Urinary bladder (tissue), 4 donors: ENCODE results near the gene KLHL28. TPM values are rescaled to one million over a fixed set of nuclear protein-coding genes. Genes with fewer than 3 reads are reported as not detected.

Experiments
- DNase-seq: peaks from one replicate; pipeline ENCODE4 v3.0.0-alpha.2; 2015; ENCODE audit errors: extremely low spot score
- H3K27ac ChIP-seq: one replicate; pipeline ENCODE4 v1.5.1; 2013; ENCODE audit warnings: low read depth, mild to moderate bottlenecking, moderate library complexity
- H3K36me3 ChIP-seq: one replicate; pipeline ENCODE4 v1.6.1; 2013; ENCODE audit warnings: mild to moderate bottlenecking, moderate library complexity; ENCODE audit not compliant: insufficient read depth
- H3K4me1 ChIP-seq: one replicate; pipeline ENCODE4 v1.6.1; 2013; ENCODE audit warnings: mild to moderate bottlenecking, moderate library complexity; ENCODE audit not compliant: insufficient read depth
- H3K4me3 ChIP-seq: one replicate; pipeline ENCODE4 v1.5.1; 2013; ENCODE audit warnings: low read depth, low read length
- WGBS: extraction: QIAGEN DNeasy Blood & Tissue Kit; methylation state at CpG from one replicate; pipeline ENCODE4 v1.1.7; 2013; 5-methylcytosine and 5-hydroxymethylcytosine counted together
- polyA plus RNA-seq: library from polyadenylated mRNA; stranded (reverse); fragments of 200-250 nt; gene quantifications from one replicate; pipeline ENCODE4 v1.2.3, GENCODE V29; 2013
- total RNA-seq: library from RNA; depleted of rRNA; stranded (reverse); fragments of >200 nt; gene quantifications from one replicate; pipeline ENCODE4 v1.2.3, GENCODE V29; 2014
- donor health status: healthy with polysubstance abuse.
- donor health status: healthy.

The KLHL28 gene
- total and polyA plus RNA-seq, 2 donors, result 5.6 to 36.7 TPM

DNA sequence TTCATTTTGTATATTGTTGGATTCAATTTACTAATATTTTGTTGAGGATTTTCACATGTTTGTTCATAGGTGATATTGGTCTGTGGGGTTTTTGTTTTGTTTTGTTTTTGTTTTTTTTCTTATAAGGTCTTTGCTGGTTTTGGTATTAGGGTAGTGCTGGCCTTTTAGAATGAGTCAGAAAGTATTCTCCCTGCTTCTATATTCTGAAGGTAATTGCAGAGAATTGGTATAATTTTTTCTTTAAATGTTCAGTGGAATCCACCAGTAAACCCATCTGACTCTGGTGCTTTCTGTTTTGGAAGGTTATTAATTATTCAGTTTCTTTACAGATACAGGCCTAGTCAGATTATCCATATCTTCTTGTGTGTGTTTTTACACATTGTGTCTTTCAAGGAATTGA lies 9.2 kb upstream of the KLHL28 start:
- Histone ChIP-seq H3K4me3 (no peak overlapping the region), H3K4me1 (peaks cover 3% of the 10 kb centered on the region), H3K27ac (no peak overlapping the region), H3K36me3 (no peaks in the 10 kb centered on the region)
- no peak for DNase-seq

DNA sequence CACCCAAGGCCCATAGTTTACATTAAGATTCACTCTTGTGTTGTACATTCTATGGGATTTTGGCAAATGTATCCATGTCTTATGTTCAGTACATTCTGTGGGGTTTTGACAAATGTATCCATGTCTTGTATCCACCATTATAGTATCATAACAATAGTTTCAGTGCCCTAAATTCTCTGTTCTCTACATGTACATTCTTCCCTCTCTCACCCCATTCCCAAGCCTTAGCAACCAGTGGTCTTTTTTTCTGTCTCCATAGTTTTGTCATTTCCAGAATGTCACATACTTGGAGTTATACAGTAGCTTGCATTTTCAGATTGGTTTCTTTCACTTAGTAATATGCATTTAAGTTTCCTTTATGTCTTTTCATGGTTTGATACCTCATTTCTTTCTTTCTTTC lies 7.0 kb upstream of the KLHL28 start:
- Histone ChIP-seq H3K4me1 (peaks cover 3% of the 10 kb centered on the region), H3K36me3 (no peaks in the 10 kb centered on the region), H3K27ac (no peak overlapping the region), H3K4me3 (no peak overlapping the region)
- no peak for DNase-seq

DNA sequence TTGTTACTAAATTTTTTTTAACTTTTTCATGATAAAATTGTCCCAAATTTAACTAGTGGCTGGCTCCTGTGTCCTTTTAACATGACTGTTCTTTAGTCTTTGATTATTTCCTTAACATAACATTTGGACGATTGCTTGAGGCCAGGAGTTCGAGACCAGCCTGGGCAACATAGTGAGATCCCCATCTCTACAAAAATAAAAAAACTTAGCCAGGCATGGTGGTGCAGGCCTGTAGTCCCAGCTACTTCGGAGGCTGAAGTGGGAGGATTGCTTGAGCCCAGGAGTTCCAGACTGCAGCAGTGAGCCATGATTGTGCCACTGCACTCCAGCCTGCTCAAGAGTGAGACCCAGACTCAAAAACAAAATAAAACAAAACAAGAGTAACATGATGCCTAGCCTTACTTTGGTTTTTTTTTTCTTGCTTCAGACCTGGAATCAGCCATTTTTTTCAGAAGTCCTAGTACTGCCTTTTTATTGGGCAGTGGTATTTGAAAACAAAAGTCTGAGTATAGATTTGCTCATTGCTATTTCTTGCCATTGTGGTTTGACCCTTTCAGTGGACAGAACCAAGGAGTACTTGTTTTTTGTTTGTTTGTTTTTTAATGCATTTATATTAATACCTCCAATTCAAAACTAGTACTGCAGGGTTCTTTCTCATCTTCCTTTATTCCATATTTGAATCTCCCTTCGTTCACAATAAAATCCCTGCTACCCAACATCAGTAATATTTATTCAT lies 5.0 kb upstream of the KLHL28 start:
- peaks cover 3% of the 10 kb centered on the region for H3K4me1 ChIP-seq
- no peak overlapping the region for H3K27ac ChIP-seq
- H3K4me3 ChIP-seq, result no peak overlapping the region
- WGBS, result 74% methylated on average over 4 of the region's 4 CpGs
- DNase-seq, result no peak
- no peaks in the 10 kb centered on the region for H3K36me3 ChIP-seq

DNA sequence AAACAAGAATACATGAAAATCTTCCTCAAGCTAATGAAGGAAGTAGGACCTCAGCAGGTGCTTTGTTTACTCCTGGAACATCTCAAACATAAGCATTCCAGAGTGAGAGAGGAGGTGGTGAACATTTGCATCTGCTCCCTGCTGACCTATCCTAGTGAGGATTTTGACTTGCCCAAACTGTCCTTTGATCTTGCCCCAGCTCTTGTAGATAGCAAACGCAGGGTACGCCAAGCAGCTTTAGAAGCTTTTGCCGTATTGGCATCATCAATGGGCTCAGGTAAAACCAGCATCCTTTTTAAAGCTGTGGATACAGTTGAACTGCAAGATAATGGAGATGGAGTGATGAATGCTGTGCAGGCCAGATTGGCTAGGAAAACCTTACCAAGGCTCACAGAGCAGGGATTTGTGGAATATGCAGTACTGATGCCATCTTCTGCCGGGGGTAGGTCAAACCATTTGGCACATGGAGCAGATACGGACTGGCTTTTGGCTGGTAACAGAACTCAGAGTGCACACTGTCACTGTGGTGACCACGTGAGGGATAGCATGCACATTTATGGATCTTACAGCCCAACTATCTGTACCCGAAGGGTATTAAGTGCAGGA lies 2.1 kb upstream of the KLHL28 start:
- Histone ChIP-seq H3K4me3 (peak overlapping the region; percentile 61), H3K4me1 (peaks cover 3% of the 10 kb centered on the region), H3K27ac (no peak overlapping the region), H3K36me3 (no peaks in the 10 kb centered on the region)
- DNase-seq, result no peak
- WGBS, result 10% methylated on average over 7 of the region's 7 CpGs

DNA sequence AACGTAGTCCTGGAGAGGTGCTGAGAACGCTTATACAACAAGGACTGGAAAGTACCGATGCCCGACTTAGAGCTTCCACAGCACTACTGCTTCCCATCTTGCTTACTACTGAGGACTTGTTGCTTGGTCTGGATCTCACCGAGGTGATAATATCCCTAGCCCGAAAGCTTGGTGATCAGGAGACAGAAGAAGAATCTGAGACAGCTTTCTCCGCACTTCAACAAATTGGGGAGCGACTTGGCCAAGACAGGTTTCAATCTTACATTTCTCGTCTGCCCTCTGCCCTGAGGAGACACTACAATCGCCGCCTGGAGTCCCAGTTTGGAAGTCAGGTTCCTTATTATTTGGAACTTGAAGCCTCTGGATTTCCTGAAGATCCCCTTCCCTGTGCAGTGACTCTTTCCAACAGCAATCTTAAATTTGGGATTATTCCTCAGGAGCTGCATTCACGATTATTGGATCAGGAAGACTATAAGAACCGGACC lies 1.3 kb upstream of the KLHL28 start:
- 6% methylated on average over 13 of the region's 13 CpGs for WGBS
- H3K36me3 ChIP-seq, result no peaks in the 10 kb centered on the region
- no peak overlapping the region for H3K27ac ChIP-seq
- no peaks in the 10 kb centered on the region for H3K4me1 ChIP-seq
- no peak for DNase-seq
- H3K4me3 ChIP-seq, result peak overlapping the region; percentile 61

GRCh38 chr14:44962334-44963043 lies 742 bp upstream of the KLHL28 start:
- H3K4me1 ChIP-seq, result no peaks in the 10 kb centered on the region

DNA sequence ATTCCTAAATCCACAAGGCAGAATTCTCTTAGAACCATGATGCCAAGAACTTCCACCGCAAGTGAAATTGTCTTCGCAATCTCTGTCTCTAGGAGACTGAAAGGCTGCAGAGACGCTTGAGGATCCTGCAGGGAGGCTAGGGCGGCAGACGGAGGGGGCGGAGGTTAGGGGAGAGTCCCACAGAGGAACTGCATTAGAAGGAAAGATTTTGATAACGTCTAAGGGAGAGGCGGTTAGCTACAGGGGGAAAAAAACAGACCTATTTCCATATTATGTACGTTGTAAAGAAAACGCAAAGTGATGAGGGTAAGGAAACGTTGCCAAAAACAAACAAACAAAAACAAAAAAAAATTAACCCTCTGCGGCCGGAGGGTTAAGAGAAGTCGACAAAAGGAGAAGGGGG lies 595 bp downstream of the KLHL28 start:
- no peaks in the 10 kb centered on the region for H3K36me3 ChIP-seq
- under 1% methylated on average over 14 of the region's 14 CpGs for WGBS
- peak overlapping the region; percentile 76 for H3K4me3 ChIP-seq
- no peaks in the 10 kb centered on the region for H3K4me1 ChIP-seq
- peak; percentile 48 for DNase-seq
- peak overlapping the region; percentile 90 for H3K27ac ChIP-seq

More at GRCh38 chr14:44962334-44963043, 742 bp upstream of the KLHL28 start:
- Histone ChIP-seq H3K36me3 (no peaks in the 10 kb centered on the region), H3K4me3 (peak overlapping the region; percentile 61), H3K27ac (peak overlapping the region; percentile 61)
- DNase-seq, result no peak
- WGBS, result under 1% methylated on average over 39 of the region's 39 CpGs

GRCh38 chr14:44960646-44961045 lies 1.1 kb downstream of the KLHL28 start:
- WGBS, result under 1% methylated on average over 3 of the region's 3 CpGs
- Histone ChIP-seq H3K27ac (peak overlapping the region; percentile 90), H3K4me1 (no peaks in the 10 kb centered on the region)

DNA sequence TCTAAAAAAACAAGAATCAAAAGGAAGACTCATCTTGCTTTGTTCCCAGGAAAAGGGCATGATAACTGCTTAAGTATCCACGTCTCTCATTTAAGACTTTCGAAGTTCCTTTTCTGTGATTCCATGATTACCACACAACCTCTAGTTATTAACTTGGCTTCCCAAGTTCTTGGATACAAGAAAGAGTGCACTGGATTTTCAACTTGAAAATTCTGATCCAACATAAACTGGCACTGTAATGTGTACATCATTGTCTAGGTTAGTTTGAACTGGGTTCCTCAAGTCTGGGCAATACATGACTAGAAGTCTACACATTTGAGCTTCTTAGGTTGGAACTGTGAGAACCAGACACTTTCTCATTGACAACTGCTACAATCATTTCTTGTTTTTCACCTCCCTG lies 1.6 kb downstream of the KLHL28 start:
- no peaks in the 10 kb centered on the region for H3K4me1 ChIP-seq
- no peak overlapping the region for H3K4me3 ChIP-seq
- no peak for DNase-seq
- H3K27ac ChIP-seq, result peak overlapping the region; percentile 18
- 37% methylated on average over 2 of the region's 2 CpGs for WGBS
- no peaks in the 10 kb centered on the region for H3K36me3 ChIP-seq

More at GRCh38 chr14:44960646-44961045, 1.1 kb downstream of the KLHL28 start:
- Histone ChIP-seq H3K4me3 (peak overlapping the region; percentile 76), H3K36me3 (no peaks in the 10 kb centered on the region)
- no peak for DNase-seq

DNA sequence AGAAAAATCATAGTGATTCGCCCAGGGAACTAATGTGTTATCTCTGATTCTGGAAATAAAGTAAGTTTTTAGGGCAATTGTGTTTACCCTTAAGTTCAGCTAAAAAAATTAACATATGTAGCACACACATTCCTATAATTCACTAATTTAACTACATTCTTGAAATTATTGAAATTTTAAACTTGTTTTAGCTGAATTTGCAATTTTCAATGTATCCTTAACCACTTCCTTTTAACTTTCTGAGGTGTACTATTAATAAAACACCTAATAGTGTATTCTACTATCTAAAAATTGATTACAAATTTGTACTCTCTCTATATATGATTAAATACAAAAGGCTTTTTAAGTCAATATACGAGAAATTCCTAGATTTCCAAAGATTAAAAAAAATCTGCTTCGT lies 2.2 kb downstream of the KLHL28 start:
- no peak overlapping the region for H3K27ac ChIP-seq
- no peaks in the 10 kb centered on the region for H3K4me1 ChIP-seq
- WGBS, result 71% methylated on average over 3 of the region's 3 CpGs
- no peak overlapping the region for H3K4me3 ChIP-seq
- no peak for DNase-seq
- H3K36me3 ChIP-seq, result no peaks in the 10 kb centered on the region

GRCh38 chr14:44956866-44957265 lies 4.9 kb downstream of the KLHL28 start:
- H3K27ac ChIP-seq, result no peak overlapping the region
- no peak for DNase-seq
- no peak overlapping the region for H3K4me3 ChIP-seq
- 98% methylated on average over 3 of the region's 3 CpGs for WGBS
- H3K36me3 ChIP-seq, result no peaks in the 10 kb centered on the region
- H3K4me1 ChIP-seq, result no peaks in the 10 kb centered on the region

GRCh38 chr14:44955528-44955927 lies 6.2 kb downstream of the KLHL28 start:
- H3K36me3 ChIP-seq, result no peaks in the 10 kb centered on the region
- DNase-seq, result no peak
- no peak overlapping the region for H3K4me3 ChIP-seq
- WGBS, result 74% methylated on average over 3 of the region's 3 CpGs
- H3K27ac ChIP-seq, result no peak overlapping the region
- no peaks in the 10 kb centered on the region for H3K4me1 ChIP-seq

GRCh38 chr14:44954750-44955149 lies 7.0 kb downstream of the KLHL28 start:
- DNase-seq, result no peak
- Histone ChIP-seq H3K4me1 (no peaks in the 10 kb centered on the region), H3K27ac (no peak overlapping the region), H3K36me3 (no peaks in the 10 kb centered on the region), H3K4me3 (no peak overlapping the region)
- 96% methylated on average over 3 of the region's 3 CpGs for WGBS
